Measurements from ENCODE around the gene ZNF804A. TPM values are rescaled to one million over a fixed set of nuclear protein-coding genes. Genes with fewer than 3 reads are reported as not detected.

ZNF804A gene
- total RNA-seq, 1 donor from 2014 or later = not detected

GRCh38 chr2:184908966-184909365 lies 310.6 kb downstream of the ZNF804A start:
- H3K4me1 Mint-ChIP-seq (ENCODE audit: unreplicated experiment) = no peaks in the 10 kb centered on the region
- no peak overlapping the region for H3K4me3 Mint-ChIP-seq (ENCODE audit: unreplicated experiment)
- H3K27ac Mint-ChIP-seq (ENCODE audit: unreplicated experiment) = no peak overlapping the region
- TF ChIP-seq CTCF (IDR thresholded peaks at IDR 0.05) = no peak
- DNase-seq (ENCODE audit: extremely low spot score, unreplicated experiment) = no peak
- no peaks in the 10 kb centered on the region for H3K9me3 Mint-ChIP-seq (ENCODE audit: unreplicated experiment)
- no peaks in the 10 kb centered on the region for H3K36me3 Mint-ChIP-seq (ENCODE audit: unreplicated experiment)
- H3K27me3 Mint-ChIP-seq (ENCODE audit: unreplicated experiment) = no peaks in the 10 kb centered on the region

- H3K27ac Mint-ChIP-seq (ENCODE audit: unreplicated experiment) = no peak overlapping the region
- TF ChIP-seq CTCF (IDR thresholded peaks at IDR 0.05) = no peak
- peaks cover 2% of the 10 kb centered on the region for H3K27me3 Mint-ChIP-seq (ENCODE audit: unreplicated experiment)
- no peak for DNase-seq (ENCODE audit: extremely low spot score, unreplicated experiment)
- H3K4me3 Mint-ChIP-seq (ENCODE audit: unreplicated experiment) = no peak overlapping the region
- H3K4me1 Mint-ChIP-seq (ENCODE audit: unreplicated experiment) = no peaks in the 10 kb centered on the region
- H3K9me3 Mint-ChIP-seq (ENCODE audit: unreplicated experiment) = peaks cover 23% of the 10 kb centered on the region
- H3K36me3 Mint-ChIP-seq (ENCODE audit: unreplicated experiment) = no peaks in the 10 kb centered on the region
Measured at GRCh38 chr2:184920451-184920965, 322.2 kb downstream of the ZNF804A start.

- DNase-seq (ENCODE audit: extremely low spot score, unreplicated experiment) = no peak
- Mint-ChIP-seq H3K36me3 (ENCODE audit: unreplicated experiment) (no peaks in the 10 kb centered on the region), H3K4me1 (ENCODE audit: unreplicated experiment) (no peaks in the 10 kb centered on the region), H3K4me3 (ENCODE audit: unreplicated experiment) (no peak overlapping the region), H3K27ac (ENCODE audit: unreplicated experiment) (no peak overlapping the region), H3K27me3 (ENCODE audit: unreplicated experiment) (peaks cover 2% of the 10 kb centered on the region), H3K9me3 (ENCODE audit: unreplicated experiment) (peaks cover 34% of the 10 kb centered on the region)
- no peak for TF ChIP-seq CTCF (IDR thresholded peaks at IDR 0.05)
Measured at GRCh38 chr2:184921676-184922075, 323.3 kb downstream of the ZNF804A start.

GRCh38 chr2:184923751-184924150 lies 325.4 kb downstream of the ZNF804A start:
- no peak for DNase-seq (ENCODE audit: extremely low spot score, unreplicated experiment)
- no peak overlapping the region for H3K4me3 Mint-ChIP-seq (ENCODE audit: unreplicated experiment)
- no peak overlapping the region for H3K27ac Mint-ChIP-seq (ENCODE audit: unreplicated experiment)
- H3K9me3 Mint-ChIP-seq (ENCODE audit: unreplicated experiment) = peaks cover 45% of the 10 kb centered on the region
- no peak for TF ChIP-seq CTCF (IDR thresholded peaks at IDR 0.05)
- no peaks in the 10 kb centered on the region for H3K36me3 Mint-ChIP-seq (ENCODE audit: unreplicated experiment)
- peaks cover 2% of the 10 kb centered on the region for H3K27me3 Mint-ChIP-seq (ENCODE audit: unreplicated experiment)
- no peaks in the 10 kb centered on the region for H3K4me1 Mint-ChIP-seq (ENCODE audit: unreplicated experiment)

GRCh38 chr2:184927040-184927439 lies 328.7 kb downstream of the ZNF804A start:
- no peaks in the 10 kb centered on the region for H3K4me1 Mint-ChIP-seq (ENCODE audit: unreplicated experiment)
- H3K4me3 Mint-ChIP-seq (ENCODE audit: unreplicated experiment) = no peak overlapping the region
- DNase-seq (ENCODE audit: extremely low spot score, unreplicated experiment) = no peak
- H3K9me3 Mint-ChIP-seq (ENCODE audit: unreplicated experiment) = peaks cover 41% of the 10 kb centered on the region
- no peak overlapping the region for H3K27ac Mint-ChIP-seq (ENCODE audit: unreplicated experiment)
- TF ChIP-seq CTCF (IDR thresholded peaks at IDR 0.05) = no peak
- peaks cover 2% of the 10 kb centered on the region for H3K27me3 Mint-ChIP-seq (ENCODE audit: unreplicated experiment)
- H3K36me3 Mint-ChIP-seq (ENCODE audit: unreplicated experiment) = no peaks in the 10 kb centered on the region

Measured in osteocyte (in vitro differentiated cells).